Body of pancreas (tissue), 4 donors: ENCODE data around the gene RNF125. TPM values are rescaled to one million over a fixed set of nuclear protein-coding genes. Genes with fewer than 3 reads are reported as not detected.
"Not testable (repeated sequence)": the region's sequence is repeated elsewhere in the genome, so short reads cannot be mapped to it uniquely, and the experiment has no call there.

Experiments
- ATAC-seq: fragments of 150-250 bp; one replicate; pipeline ENCODE4 v1.9.1; 2016
- DNase-seq, 4 donors: peaks; one replicate each; pipeline ENCODE4 v3.0.0-alpha.2; 2019
- H3K27ac ChIP-seq, 4 donors: fragments of 200-600 bp; sonication (generic); 1 replicate in 3 of 4; 2 replicates in 1 of 4; pipeline versions ENCODE4 v1.5.1 to v1.6.1; 2016 to 2019; ENCODE audit warnings: mild to moderate bottlenecking in 1 of 4, mixed read lengths in 1 of 4, moderate library complexity in 1 of 4
- H3K27me3 ChIP-seq, 2 donors: fragments of 200-600 bp; sonication (generic); one replicate each; pipeline ENCODE4 v1.6.0; 2016; ENCODE audit warnings: mild to moderate bottlenecking in 1 of 2
- H3K36me3 ChIP-seq, 2 donors: fragments of 200-600 bp; sonication (generic); replicated peaks in 1 of 2; 2 replicates each; pipeline ENCODE4 v1.5.1; 2016; ENCODE audit warnings: low read depth in 2 of 2; ENCODE audit not compliant: insufficient read depth in 1 of 2
- H3K4me1 ChIP-seq: fragments of 200-600 bp; sonication (generic); one replicate; pipeline ENCODE4 v1.6.0; 2016
- H3K4me3 ChIP-seq, 2 donors: fragments of 200-600 bp; sonication (generic); 1 replicate in 1 of 2; 2 replicates in 1 of 2; pipeline ENCODE4 v1.5.1; 2016 to 2019
- H3K9me3 ChIP-seq, 3 donors: fragments of 200-600 bp; sonication (generic); 1 replicate in 2 of 3; 2 replicates in 1 of 3; pipeline ENCODE4 v1.5.1; 2016
- POLR2A ChIP-seq, 3 donors: fragments of 450-650 bp; IDR thresholded peaks; one replicate each; pipeline ENCODE4 v1.6.1; 2016; ENCODE audit warnings: antibody characterized with exemption in 3 of 3, mild to moderate bottlenecking in 2 of 3
- WGBS, 2 donors: methylation state at CpG; one replicate each; pipeline ENCODE4 v1.1.5; 2017; 5-methylcytosine and 5-hydroxymethylcytosine counted together
- intact Hi-C: fragments of 100-400 bp; cut with DNase I; formaldehyde crosslinking; loops from one replicate; pipeline ENCODE4 v1.15.1; 2023
- total RNA-seq, 2 donors: library from RNA; depleted of rRNA; stranded (reverse); fragments of >200 nt; gene quantifications; one replicate each; pipeline ENCODE4 v1.1.0, GENCODE V29; 2016
- TF ChIP-seq, protein P1 (sequence below), 7 experiments: fragments of 450-650 bp in 4 of 7; fragments of 200-600 bp in 3 of 7; sonication (generic) in 3 of 7; IDR thresholded peaks; one replicate each; pipeline ENCODE4 v1.5.1; 2016 to 2019; ENCODE audit warnings: antibody characterized with exemption in 7 of 7

The RNF125 gene
- total RNA-seq, 2 donors from 2014 or later: 2.6 to 4.9 TPM

DNA sequence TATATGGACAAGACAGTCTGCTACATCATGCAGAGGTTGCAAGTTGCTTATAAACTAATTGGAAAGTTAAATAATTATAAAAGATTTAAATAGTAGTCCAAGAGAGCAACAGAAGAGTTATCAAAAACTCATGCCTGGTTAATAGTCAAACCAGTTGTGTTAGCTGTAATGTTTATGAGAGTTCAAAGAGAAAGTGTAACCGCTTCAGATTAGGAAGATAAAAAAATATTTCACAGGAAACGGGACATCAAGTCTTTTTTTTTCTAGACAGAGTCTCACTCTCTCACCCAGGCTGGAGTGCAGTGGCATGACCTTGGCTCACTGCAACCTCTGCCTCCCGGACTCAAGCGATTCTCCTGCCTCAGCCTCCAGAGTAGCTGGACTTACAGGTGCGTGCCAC lies 34.6 kb upstream of the RNF125 start:
- Histone ChIP-seq H3K4me3 (no peak overlapping the region), H3K27ac (no peak overlapping the region), H3K9me3 (no peaks in the 10 kb centered on the region), H3K27me3 (no peaks in the 10 kb centered on the region), H3K36me3 (no peaks in the 10 kb centered on the region), H3K4me1 (no peaks in the 10 kb centered on the region)
- no peak for DNase-seq
- WGBS, 2 donors: 59 to 64% methylated on average over 5 of the region's 5 CpGs
- ATAC-seq: no peak
- TF ChIP-seq POLR2A (IDR thresholded peaks at IDR 0.05): no peak
- TF ChIP-seq, protein P1, sequence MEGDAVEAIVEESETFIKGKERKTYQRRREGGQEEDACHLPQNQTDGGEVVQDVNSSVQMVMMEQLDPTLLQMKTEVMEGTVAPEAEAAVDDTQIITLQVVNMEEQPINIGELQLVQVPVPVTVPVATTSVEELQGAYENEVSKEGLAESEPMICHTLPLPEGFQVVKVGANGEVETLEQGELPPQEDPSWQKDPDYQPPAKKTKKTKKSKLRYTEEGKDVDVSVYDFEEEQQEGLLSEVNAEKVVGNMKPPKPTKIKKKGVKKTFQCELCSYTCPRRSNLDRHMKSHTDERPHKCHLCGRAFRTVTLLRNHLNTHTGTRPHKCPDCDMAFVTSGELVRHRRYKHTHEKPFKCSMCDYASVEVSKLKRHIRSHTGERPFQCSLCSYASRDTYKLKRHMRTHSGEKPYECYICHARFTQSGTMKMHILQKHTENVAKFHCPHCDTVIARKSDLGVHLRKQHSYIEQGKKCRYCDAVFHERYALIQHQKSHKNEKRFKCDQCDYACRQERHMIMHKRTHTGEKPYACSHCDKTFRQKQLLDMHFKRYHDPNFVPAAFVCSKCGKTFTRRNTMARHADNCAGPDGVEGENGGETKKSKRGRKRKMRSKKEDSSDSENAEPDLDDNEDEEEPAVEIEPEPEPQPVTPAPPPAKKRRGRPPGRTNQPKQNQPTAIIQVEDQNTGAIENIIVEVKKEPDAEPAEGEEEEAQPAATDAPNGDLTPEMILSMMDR (IDR thresholded peaks at IDR 0.05): no peak
- intact Hi-C loops: no loop called here

GRCh38 chr18:31990823-31991222 lies 27.8 kb upstream of the RNF125 start:
- intact Hi-C loops: no loop called here
- 90 to 100% methylated on average over 2 of the region's 2 CpGs for WGBS, 2 donors

DNA sequence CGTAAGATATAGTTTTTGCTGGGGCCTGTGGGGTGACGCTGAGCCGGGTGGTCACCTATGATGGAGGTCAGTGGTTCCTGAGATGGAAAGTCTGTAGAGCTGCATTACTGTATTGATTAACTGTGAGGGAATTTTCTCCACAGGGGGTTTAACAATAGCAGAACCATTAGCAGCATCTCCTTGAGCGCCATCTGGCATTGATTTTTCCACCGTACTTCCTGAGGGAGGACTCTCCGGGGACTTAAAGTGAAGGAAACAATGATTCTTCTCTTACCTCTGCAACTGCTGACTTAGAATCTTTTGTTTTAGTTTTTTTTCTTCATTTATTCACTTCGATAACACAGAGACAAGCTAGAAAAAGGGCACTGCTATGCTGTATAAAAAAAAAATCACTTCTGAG lies 22.6 kb upstream of the RNF125 start:
- intact Hi-C loops: no loop called here

More at GRCh38 chr18:31990823-31991222, 27.8 kb upstream of the RNF125 start:
- TF ChIP-seq POLR2A (IDR thresholded peaks at IDR 0.05): no peak
- TF ChIP-seq, protein P1 (IDR thresholded peaks at IDR 0.05): no peak
- H3K4me1 ChIP-seq: no peaks in the 10 kb centered on the region
- no peak overlapping the region for H3K4me3 ChIP-seq
- H3K9me3 ChIP-seq: no peaks in the 10 kb centered on the region
- no peak overlapping the region for H3K27ac ChIP-seq
- ATAC-seq: no peak
- H3K27me3 ChIP-seq: no peaks in the 10 kb centered on the region
- DNase-seq: no peak
- no peaks in the 10 kb centered on the region for H3K36me3 ChIP-seq

DNA sequence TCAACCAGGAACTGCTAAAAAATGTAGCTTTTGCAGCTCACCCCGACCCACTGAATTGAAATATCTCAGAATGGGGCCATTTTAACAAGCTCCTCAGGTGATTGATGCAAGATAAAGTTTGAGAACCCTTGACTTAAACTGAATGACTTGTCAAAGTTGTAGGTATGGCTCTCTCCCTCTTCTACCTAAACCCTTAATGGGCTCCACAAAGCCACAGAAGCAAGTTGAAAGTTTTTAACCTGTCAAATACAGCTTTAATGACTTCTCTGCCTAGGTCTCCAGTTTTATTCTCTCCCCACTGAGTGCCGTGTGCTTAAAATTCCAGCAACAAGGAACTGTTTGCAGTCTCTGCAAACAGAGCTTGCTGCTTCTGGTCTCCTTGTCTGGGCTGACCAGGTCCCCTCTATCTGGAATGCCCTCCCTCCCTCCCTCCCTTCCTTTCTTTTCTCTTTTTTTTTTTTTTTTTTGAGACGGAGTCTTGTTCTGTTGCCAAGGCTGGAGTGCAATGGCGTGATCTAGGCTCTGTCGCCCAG lies 19.7 kb upstream of the RNF125 start:
- intact Hi-C loops: no loop called here
- DNase-seq (no peak), ATAC-seq (no peak)
- H3K27ac ChIP-seq: no peak overlapping the region
- TF ChIP-seq, protein P1 (IDR thresholded peaks at IDR 0.05): no peak
- TF ChIP-seq POLR2A (IDR thresholded peaks at IDR 0.05): no peak
- H3K9me3 ChIP-seq: no peaks in the 10 kb centered on the region
- 63 to 74% methylated on average over 5 of the region's 5 CpGs for WGBS, 2 donors
- no peak overlapping the region for H3K4me3 ChIP-seq
- H3K36me3 ChIP-seq: no peaks in the 10 kb centered on the region
- H3K4me1 ChIP-seq: no peaks in the 10 kb centered on the region
- no peaks in the 10 kb centered on the region for H3K27me3 ChIP-seq

More for the DNA sequence above, 22.6 kb upstream of the RNF125 start:
- DNase-seq (no peak), ATAC-seq (no peak)
- Histone ChIP-seq H3K9me3 (no peaks in the 10 kb centered on the region), H3K4me3 (no peak overlapping the region), H3K27ac (no peak overlapping the region), H3K36me3 (no peaks in the 10 kb centered on the region), H3K27me3 (no peaks in the 10 kb centered on the region), H3K4me1 (no peaks in the 10 kb centered on the region)
- 61 to 64% methylated on average over 7 of the region's 7 CpGs for WGBS, 2 donors
- no peak for TF ChIP-seq POLR2A (IDR thresholded peaks at IDR 0.05)
- TF ChIP-seq, protein P1 (IDR thresholded peaks at IDR 0.05): no peak

DNA sequence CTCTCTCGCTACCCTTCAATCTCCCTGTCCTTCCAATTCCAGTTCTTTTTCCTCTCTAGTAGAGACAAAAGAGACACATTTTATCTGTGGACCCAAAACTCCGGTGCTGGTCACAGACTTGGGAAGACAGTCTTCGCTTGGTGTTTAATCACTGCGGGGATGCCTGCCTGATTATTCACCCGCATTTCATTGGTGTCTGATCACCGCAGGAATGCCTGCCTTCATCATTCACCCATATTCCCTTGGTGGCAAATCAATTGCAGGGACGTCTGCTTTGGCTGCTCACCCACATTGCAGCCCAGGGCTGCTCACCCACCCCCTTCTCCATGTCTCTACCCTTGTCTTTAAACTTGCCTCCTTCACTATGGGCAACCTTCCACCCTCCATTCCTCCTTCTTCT lies 17.5 kb upstream of the RNF125 start:
- H3K4me1 ChIP-seq, H3K27me3 ChIP-seq, intact Hi-C loops, H3K36me3 ChIP-seq, ATAC-seq, DNase-seq, H3K27ac ChIP-seq, H3K9me3 ChIP-seq, H3K4me3 ChIP-seq: not testable (repeated sequence)
- WGBS, 2 donors: 85 to 87% methylated on average over 7 of the region's 7 CpGs

DNA sequence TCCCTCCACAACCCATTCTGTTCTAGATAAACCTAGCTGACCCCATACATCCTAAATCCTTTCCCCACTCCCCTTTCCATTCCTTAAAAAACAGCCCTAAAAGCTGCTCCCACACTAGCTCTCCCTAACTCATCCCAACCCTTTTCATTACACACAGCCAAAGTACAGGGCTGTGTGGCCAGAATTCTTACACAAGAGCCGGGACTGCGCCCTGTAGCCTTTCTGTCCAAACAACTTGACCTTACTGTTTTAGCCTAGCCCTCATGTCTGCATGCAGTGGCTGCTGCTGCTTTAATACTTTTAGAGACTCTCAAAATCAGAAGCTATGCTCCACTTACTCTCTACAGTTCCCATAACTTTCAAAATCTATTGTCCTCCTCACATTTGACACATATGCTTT lies 14.8 kb upstream of the RNF125 start:
- WGBS, 2 donors: 89 to 92% methylated on average over 2 of the region's 2 CpGs
- ATAC-seq, intact Hi-C loops: not testable (repeated sequence)

More for the DNA sequence above, 14.8 kb upstream of the RNF125 start:
- not testable (repeated sequence) for H3K27ac ChIP-seq, H3K36me3 ChIP-seq, H3K9me3 ChIP-seq, H3K27me3 ChIP-seq, H3K4me1 ChIP-seq, DNase-seq, H3K4me3 ChIP-seq
